ENCODE measurements around the gene NAPEPLD.
"Not testable (repeated sequence)": the region's sequence is repeated elsewhere in the genome, so short reads cannot be mapped to it uniquely, and the experiment has no call there.

NAPEPLD gene

GRCh38 chr7:103113164-103113563 lies 35.7 kb downstream of the NAPEPLD start:
- no peak overlapping the region for H3K4me2 ChIP-seq (ENCODE audit: low read length)
- H3K79me2 ChIP-seq: no peaks in the 10 kb centered on the region
- H3K27me3 ChIP-seq (ENCODE audit: control insufficient read depth, insufficient read depth, low read length): no peaks in the 10 kb centered on the region
- no peaks in the 10 kb centered on the region for H3K36me3 ChIP-seq (ENCODE audit: control insufficient read depth, insufficient read depth, low read length)
- H2AFZ ChIP-seq: no peak overlapping the region
- no peak overlapping the region for H3K27ac ChIP-seq
- no peak overlapping the region for H3K9ac ChIP-seq
- no peaks in the 10 kb centered on the region for H3K9me3 ChIP-seq (ENCODE audit: control insufficient read depth, low read length)
- no peak overlapping the region for H3K4me3 ChIP-seq (ENCODE audit: low read depth, low read length)
- no peak for TF ChIP-seq CTCF (IDR thresholded peaks at IDR 0.05)
- no peaks in the 10 kb centered on the region for H3K4me1 ChIP-seq

- H3K4me3 ChIP-seq (ENCODE audit: low read depth, low read length); H3K4me1 ChIP-seq; H3K79me2 ChIP-seq; H3K27me3 ChIP-seq (ENCODE audit: control insufficient read depth, insufficient read depth, low read length); H3K27ac ChIP-seq; H3K36me3 ChIP-seq (ENCODE audit: control insufficient read depth, insufficient read depth, low read length); H3K9me3 ChIP-seq (ENCODE audit: control insufficient read depth, low read length); H3K9ac ChIP-seq: not testable (repeated sequence)
- Histone ChIP-seq H2AFZ (peak overlapping the region; percentile 81), H3K4me2 (ENCODE audit: low read length) (peak overlapping the region; percentile 31)
These were observed 42.2 kb downstream of the NAPEPLD start for GRCh38 chr7:103106703-103107070.

- Histone ChIP-seq H3K36me3 (ENCODE audit: control insufficient read depth, insufficient read depth, low read length) (no peaks in the 10 kb centered on the region), H3K27ac (peak overlapping the region; percentile 29), H3K4me1 (peaks cover 6% of the 10 kb centered on the region), H3K27me3 (ENCODE audit: control insufficient read depth, insufficient read depth, low read length) (no peaks in the 10 kb centered on the region), H3K79me2 (no peaks in the 10 kb centered on the region), H2AFZ (peak overlapping the region; percentile 81), H3K4me2 (ENCODE audit: low read length) (peak overlapping the region; percentile 31), H3K4me3 (ENCODE audit: low read depth, low read length) (no peak overlapping the region), H3K9ac (no peak overlapping the region), H3K9me3 (ENCODE audit: control insufficient read depth, low read length) (no peaks in the 10 kb centered on the region)
- TF ChIP-seq CTCF (IDR thresholded peaks at IDR 0.05): no peak
These were observed 42.7 kb downstream of the NAPEPLD start for GRCh38 chr7:103106005-103106702.

- Histone ChIP-seq H3K36me3 (ENCODE audit: control insufficient read depth, insufficient read depth, low read length) (no peaks in the 10 kb centered on the region), H3K9me3 (ENCODE audit: control insufficient read depth, low read length) (no peaks in the 10 kb centered on the region), H3K27ac (no peak overlapping the region), H3K27me3 (ENCODE audit: control insufficient read depth, insufficient read depth, low read length) (no peaks in the 10 kb centered on the region), H2AFZ (no peak overlapping the region), H3K4me1 (peaks cover 6% of the 10 kb centered on the region), H3K9ac (no peak overlapping the region), H3K4me2 (ENCODE audit: low read length) (no peak overlapping the region), H3K4me3 (ENCODE audit: low read depth, low read length) (no peak overlapping the region), H3K79me2 (no peaks in the 10 kb centered on the region)
- TF ChIP-seq CTCF (IDR thresholded peaks at IDR 0.05): no peak
These were observed 47.4 kb downstream of the NAPEPLD start for GRCh38 chr7:103101543-103101942.

GRCh38 chr7:103100348-103100747 lies 48.6 kb downstream of the NAPEPLD start:
- no peak for TF ChIP-seq CTCF (IDR thresholded peaks at IDR 0.05)
- Histone ChIP-seq H3K27ac (no peak overlapping the region), H3K4me3 (ENCODE audit: low read depth, low read length) (no peak overlapping the region), H3K9ac (no peak overlapping the region), H3K4me2 (ENCODE audit: low read length) (no peak overlapping the region), H2AFZ (no peak overlapping the region), H3K27me3 (ENCODE audit: control insufficient read depth, insufficient read depth, low read length) (no peaks in the 10 kb centered on the region), H3K4me1 (no peaks in the 10 kb centered on the region), H3K79me2 (no peaks in the 10 kb centered on the region), H3K36me3 (ENCODE audit: control insufficient read depth, insufficient read depth, low read length) (no peaks in the 10 kb centered on the region), H3K9me3 (ENCODE audit: control insufficient read depth, low read length) (no peaks in the 10 kb centered on the region)

Measured in parathyroid adenoma (tissue), 2 donors.